Dendritic cell treated with granulocyte-macrophage colony-stimulating factor and Interleukin-4, amounts not matched to agents 40 ng/mL and 50 ng/mL, for 4 days (primary cell): ENCODE results near the gene FOXO6.

Experiments used
- H3K27ac Mint-ChIP-seq: one replicate; pipeline ENCODE4 v1.8.0; 2022; ENCODE audit warnings: mild to moderate bottlenecking, mixed read lengths
- H3K27me3 Mint-ChIP-seq: one replicate; pipeline ENCODE4 v1.8.0; 2022; ENCODE audit warnings: mild to moderate bottlenecking, mixed read lengths
- H3K36me3 Mint-ChIP-seq: one replicate; pipeline ENCODE4 v1.8.0; 2022; ENCODE audit warnings: low read depth, mixed read lengths
- H3K4me1 Mint-ChIP-seq: one replicate; pipeline ENCODE4 v1.8.0; 2022; ENCODE audit warnings: low read depth, mixed read lengths
- H3K4me3 Mint-ChIP-seq: one replicate; pipeline ENCODE4 v1.8.0; 2022; ENCODE audit warnings: mild to moderate bottlenecking, moderate library complexity, mixed read lengths
- H3K9me3 Mint-ChIP-seq: one replicate; pipeline ENCODE4 v1.8.0; 2022; ENCODE audit warnings: mixed read lengths
- intact Hi-C: fragments of 100-400 bp; cut with micrococcal nuclease; formaldehyde crosslinking; loops from one replicate; pipeline ENCODE4 v1.15.0; 2022

FOXO6 gene

DNA sequence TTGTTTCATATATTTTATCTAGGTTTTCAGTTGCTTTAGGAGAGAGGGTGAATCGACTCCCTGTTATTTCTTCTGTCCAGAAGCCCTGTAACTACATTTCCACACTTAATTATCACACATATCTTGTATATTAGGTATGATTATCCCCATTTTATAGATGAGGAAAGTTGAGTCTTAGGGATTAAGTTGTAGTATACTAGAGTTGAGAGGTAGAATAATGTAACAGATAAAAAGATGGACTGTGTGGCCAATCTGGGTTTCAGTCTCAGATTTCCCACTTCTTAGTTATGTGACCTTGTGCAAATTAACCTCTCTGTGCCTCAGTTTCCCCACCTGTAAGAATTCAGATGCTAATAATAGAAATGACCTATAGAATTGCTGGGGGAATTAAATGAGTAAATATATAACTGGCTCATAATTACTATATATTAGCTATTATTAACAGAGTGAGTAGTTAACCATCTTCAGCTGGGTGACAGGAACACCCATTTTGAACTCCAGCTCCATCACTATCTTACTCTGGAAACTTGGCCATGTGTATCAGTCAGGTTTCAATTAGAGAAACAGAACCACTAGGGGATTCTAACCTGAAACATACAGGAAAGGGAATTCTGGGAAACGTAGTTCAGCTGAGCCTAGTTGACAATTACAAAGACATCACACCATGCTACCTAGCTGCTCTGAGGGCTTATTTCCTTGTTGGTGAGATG lies 20.4 kb upstream of the FOXO6 start:
- no peak overlapping the region for H3K27ac Mint-ChIP-seq
- H3K27me3 Mint-ChIP-seq: peaks cover 37% of the 10 kb centered on the region

DNA sequence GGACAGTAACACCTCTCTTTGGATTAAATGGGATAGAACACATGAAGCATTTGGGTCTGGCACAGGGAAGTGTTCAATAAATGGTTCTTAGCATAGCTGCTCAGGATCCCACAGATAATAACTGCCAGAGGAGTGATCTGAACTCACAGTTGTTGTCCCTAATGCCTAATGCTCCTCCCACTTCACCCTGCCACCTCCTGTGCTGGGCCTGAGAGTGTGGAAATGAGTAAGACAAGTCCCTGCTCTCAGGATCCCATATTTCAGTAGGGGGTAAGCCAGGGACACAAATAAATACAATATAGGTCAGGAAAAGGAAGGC lies 19.9 kb upstream of the FOXO6 start:
- Mint-ChIP-seq H3K36me3 (no peaks in the 10 kb centered on the region), H3K4me3 (no peak overlapping the region), H3K27ac (no peak overlapping the region), H3K9me3 (peaks cover 19% of the 10 kb centered on the region), H3K27me3 (peaks cover 41% of the 10 kb centered on the region), H3K4me1 (peaks cover 7% of the 10 kb centered on the region)
- intact Hi-C loops: no loop called here

More for the DNA sequence above, 20.4 kb upstream of the FOXO6 start:
- Mint-ChIP-seq H3K4me1 (peaks cover 7% of the 10 kb centered on the region), H3K9me3 (peaks cover 19% of the 10 kb centered on the region), H3K4me3 (no peak overlapping the region), H3K36me3 (no peaks in the 10 kb centered on the region)
- intact Hi-C loops: no loop called here

DNA sequence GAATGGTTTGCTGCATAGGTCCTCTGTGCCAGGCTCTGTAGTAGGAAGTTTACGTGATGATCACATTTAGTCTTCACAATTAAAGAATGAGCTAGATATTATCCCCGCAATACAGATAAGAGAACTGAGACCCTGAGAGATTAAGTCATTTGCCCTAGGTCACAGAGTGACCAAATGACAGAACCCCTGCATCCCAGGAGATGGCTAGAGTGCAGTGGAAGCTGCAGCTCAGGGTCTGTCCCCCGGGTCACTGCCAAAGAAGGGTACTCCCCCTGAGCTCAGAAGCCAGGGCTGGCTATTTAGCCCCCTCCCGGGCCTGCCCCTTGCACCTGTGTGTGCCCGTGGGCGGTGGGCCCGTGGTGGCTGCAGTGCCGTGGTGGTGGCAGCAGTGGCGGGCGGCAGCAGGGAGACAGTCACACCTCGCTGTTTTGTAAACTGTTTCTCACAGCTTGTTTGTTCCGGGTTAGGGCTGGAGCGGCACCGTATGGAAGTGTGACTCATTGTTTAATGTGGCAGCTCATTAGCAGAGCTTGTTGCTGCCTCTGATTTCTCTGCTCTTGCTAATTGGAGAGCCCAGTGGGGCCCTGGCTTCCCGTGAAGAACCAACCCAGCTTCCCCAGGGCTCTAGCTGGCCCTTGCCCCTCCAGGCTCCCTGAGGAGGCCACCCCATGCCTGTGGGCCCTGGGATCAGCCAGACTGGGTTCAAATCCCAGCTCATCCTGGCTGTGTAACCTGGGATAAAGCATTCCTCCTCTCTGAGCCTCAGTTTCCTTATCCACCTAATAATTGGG lies 19.3 kb upstream of the FOXO6 start:
- no peaks in the 10 kb centered on the region for H3K36me3 Mint-ChIP-seq
- intact Hi-C loops: no loop called here
- H3K9me3 Mint-ChIP-seq: peaks cover 19% of the 10 kb centered on the region
- H3K27me3 Mint-ChIP-seq: peaks cover 38% of the 10 kb centered on the region
- H3K27ac Mint-ChIP-seq: no peak overlapping the region
- no peak overlapping the region for H3K4me3 Mint-ChIP-seq
- peaks cover 7% of the 10 kb centered on the region for H3K4me1 Mint-ChIP-seq

DNA sequence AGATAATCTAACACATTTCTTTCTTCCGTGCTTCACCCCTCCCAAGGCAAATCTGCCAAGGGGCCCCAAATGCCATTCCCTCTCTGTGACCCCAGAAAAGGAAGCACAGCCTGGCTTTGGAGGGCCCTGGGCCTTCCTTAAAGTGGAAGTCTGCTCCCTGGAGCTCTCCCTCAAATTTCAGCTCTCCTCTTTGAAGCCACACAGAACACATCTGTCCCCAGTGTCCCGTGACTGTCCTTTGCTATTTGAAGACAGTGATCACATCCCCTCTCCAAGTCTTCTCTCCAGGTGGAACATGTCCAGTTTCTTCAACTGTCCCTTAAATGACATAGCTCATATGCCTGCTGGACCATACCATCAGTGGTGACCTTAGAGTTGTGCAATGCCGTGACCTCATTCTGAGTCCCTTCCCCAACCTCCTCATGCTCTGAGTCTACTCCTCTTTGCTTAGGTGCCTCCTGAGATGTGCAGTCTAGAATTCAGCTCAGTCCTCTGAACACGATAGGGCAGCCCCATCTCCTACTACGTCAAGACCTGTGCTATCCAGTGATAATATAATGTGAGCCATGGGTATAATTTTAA lies 18.4 kb upstream of the FOXO6 start:
- Mint-ChIP-seq H3K27me3 (peaks cover 34% of the 10 kb centered on the region), H3K27ac (no peak overlapping the region), H3K4me3 (no peak overlapping the region), H3K36me3 (no peaks in the 10 kb centered on the region), H3K9me3 (peaks cover 18% of the 10 kb centered on the region), H3K4me1 (peaks cover 7% of the 10 kb centered on the region)
- intact Hi-C loops: no loop called here

DNA sequence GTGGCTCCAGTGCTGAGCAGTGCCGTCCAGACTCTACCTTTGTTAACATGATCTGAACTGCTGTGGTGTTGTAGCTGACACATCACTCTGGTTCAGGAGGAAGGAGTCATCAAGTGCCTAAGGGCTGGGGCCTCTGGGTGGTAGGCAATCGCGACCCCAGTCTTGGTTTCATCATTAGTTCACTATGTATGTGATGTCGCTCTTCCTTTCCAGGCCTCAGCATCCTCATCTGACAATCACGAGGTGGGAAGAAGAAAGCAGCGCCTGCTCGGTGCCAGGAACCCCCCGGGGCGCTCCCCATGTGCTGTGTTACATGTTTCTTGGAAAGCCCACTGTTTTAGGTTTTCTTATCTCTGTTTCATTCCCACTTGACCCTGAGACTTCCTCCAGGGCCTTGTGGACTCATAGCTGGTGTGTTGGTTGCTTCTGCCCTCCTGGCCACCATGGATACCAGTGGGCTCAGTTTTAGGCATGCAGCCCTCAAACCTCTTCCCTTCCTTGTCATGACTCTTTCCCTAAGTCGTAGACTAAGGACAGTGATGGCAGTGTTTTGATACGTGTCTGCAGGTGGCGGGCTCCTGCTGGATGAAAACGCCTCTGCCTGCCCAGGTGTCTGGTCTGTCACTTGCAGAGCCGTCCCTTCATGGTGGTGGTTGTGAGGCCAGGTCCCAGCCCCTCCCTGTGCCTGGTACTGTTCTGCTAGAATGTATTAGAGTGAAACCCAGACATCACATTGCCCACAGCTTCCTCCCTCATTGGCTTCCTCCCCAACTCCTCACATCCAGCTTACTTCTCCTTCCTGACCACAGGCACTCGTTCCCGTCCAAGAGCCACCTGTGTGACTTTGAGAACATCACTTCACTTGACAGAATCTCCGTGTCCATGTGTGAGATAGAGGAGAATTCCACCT lies 17.2 kb upstream of the FOXO6 start:
- Mint-ChIP-seq H3K36me3 (no peaks in the 10 kb centered on the region), H3K4me1 (peaks cover 7% of the 10 kb centered on the region), H3K4me3 (no peak overlapping the region), H3K27ac (no peak overlapping the region), H3K27me3 (peaks cover 30% of the 10 kb centered on the region), H3K9me3 (peaks cover 6% of the 10 kb centered on the region)
- intact Hi-C loops: no loop called here

DNA sequence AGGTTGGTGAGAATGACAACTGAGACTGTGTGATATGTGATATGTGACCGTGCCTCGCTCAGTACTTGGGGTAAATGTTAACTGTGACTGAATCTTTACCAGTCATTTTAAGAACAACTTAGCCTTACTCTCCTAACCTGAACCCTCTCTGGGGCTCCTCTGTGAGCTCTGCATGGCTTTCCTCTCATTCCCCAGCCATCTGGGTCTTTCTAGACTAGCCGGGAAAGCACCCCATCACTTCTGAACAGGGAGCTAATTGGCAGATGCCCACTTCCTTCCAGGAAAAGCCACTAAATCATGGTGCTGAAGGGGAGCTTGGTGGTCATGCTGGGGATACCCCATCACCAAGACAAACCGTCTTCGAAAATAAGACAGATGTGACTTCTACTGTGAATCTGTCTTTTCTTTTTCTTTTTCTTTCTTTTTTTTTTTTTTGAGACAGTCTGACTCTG lies 16.5 kb upstream of the FOXO6 start:
- Mint-ChIP-seq H3K27ac (no peak overlapping the region), H3K9me3 (no peaks in the 10 kb centered on the region), H3K27me3 (peaks cover 29% of the 10 kb centered on the region), H3K4me1 (peaks cover 7% of the 10 kb centered on the region), H3K4me3 (no peak overlapping the region), H3K36me3 (no peaks in the 10 kb centered on the region)
- intact Hi-C loops: no loop called here

DNA sequence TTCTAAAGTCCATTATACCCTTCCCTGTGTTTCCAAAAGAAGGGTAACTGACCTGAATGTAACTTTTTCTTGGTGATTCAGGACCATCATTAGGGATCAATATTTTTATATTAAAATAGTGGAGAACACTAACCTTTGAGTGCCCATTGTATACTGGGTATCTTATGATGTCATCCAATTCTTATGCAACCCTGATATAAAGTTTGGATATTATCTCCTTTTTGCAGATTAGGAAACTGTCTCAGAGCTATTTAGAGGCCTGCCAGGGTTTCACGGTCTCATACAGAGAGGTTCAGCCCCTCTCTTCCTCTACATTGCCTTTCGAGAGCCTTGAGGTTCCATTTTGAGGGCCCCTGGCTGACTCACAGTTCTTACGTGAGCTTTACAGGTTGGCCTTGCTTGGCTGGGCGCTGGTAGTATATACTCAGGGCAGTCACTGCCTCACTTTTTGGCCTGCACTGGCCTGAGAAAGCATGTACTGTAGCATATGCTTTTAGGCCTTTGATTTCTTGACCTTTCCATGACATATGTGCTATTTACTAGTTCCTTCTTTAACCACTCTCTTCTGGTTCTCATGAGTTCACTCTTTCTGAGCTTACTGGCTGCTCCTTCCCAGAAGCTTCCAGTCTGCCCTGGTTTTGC lies 15.7 kb upstream of the FOXO6 start:
- Mint-ChIP-seq H3K27ac (no peak overlapping the region), H3K4me3 (no peak overlapping the region), H3K9me3 (no peaks in the 10 kb centered on the region), H3K27me3 (peaks cover 26% of the 10 kb centered on the region), H3K36me3 (no peaks in the 10 kb centered on the region), H3K4me1 (peaks cover 7% of the 10 kb centered on the region)
- intact Hi-C loops: no loop called here

DNA sequence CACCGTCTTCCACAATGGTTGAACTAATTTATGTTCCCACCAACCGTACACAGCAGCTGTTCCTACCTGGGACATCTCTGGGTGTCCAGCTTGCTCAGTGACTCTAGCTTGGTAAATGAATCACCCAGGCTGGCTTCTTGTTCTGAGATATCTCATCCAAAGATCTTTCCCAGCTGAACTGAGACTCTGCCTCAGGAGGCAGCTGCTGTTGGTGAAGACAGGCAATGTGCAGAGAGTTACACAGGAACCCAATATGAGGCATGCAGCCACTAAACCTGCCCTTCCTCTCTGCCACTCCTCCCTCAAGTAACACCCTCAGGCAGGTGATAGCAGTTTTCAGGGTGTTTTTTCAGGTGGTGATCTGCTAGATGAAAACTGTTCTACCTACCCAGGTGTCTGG lies 14.0 kb upstream of the FOXO6 start:
- no peak overlapping the region for H3K4me3 Mint-ChIP-seq
- H3K9me3 Mint-ChIP-seq: no peaks in the 10 kb centered on the region
- intact Hi-C loops: no loop called here
- H3K4me1 Mint-ChIP-seq: peaks cover 7% of the 10 kb centered on the region
- H3K27me3 Mint-ChIP-seq: peaks cover 26% of the 10 kb centered on the region
- no peak overlapping the region for H3K27ac Mint-ChIP-seq
- no peaks in the 10 kb centered on the region for H3K36me3 Mint-ChIP-seq

DNA sequence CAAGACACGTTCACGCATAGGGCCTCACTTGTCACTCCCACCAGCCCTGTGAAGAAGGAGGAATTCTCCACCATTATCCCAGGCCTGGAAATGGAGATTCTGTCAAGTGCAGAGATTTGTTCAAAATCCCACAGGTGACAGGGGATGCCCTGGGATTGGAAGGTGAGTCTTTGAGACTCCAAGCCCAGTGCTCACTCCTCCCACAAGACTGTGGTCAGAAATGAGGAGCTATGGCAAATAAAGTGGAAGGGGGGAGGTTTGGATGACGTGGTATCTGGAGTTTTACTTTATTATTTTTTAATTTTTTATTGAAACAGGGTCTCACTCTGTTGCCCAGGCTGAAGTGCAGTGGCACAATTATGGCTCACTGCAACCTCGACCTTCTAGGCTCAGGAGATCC lies 12.8 kb upstream of the FOXO6 start:
- no peaks in the 10 kb centered on the region for H3K36me3 Mint-ChIP-seq
- no peaks in the 10 kb centered on the region for H3K9me3 Mint-ChIP-seq
- H3K27me3 Mint-ChIP-seq: peaks cover 22% of the 10 kb centered on the region
- intact Hi-C loops: no loop called here
- no peak overlapping the region for H3K27ac Mint-ChIP-seq
- peaks cover 7% of the 10 kb centered on the region for H3K4me1 Mint-ChIP-seq
- H3K4me3 Mint-ChIP-seq: no peak overlapping the region

DNA sequence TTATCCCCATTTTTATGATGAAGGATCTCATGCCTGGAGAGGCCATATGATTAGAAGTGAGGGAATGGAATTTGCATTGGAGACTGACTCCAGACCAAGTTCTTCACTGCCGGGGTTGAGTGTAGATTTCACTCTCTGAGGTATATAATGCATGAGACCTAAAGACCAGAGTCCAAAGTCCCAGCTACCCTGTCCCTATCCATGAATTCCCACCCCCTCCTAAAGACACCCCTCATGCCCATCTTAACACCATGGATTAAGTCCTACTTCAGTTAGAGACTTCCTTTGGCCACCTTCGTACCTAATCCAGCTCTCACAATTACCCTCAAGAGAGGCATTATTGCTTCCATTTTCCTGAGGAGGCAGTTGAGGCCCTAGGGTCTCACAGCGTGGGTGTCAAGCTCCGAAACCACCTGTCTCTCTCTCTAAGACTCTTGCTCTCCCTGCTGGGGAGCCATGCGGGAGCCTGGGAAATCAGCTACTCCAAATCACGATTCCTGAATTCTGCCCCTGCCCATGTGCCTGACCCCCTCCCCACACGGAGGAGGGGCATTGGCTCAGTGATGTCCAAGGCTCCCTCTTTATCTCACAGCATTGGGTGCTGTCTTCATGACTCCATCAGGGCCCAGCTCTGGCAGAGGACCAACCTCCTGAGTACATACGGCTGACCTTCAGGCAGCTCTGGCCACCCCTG lies 11.7 kb upstream of the FOXO6 start:
- Mint-ChIP-seq H3K27ac (no peak overlapping the region), H3K4me1 (peaks cover under 1% of the 10 kb centered on the region), H3K9me3 (no peaks in the 10 kb centered on the region), H3K27me3 (peaks cover 15% of the 10 kb centered on the region), H3K4me3 (no peak overlapping the region), H3K36me3 (no peaks in the 10 kb centered on the region)
- intact Hi-C loops: no loop called here

DNA sequence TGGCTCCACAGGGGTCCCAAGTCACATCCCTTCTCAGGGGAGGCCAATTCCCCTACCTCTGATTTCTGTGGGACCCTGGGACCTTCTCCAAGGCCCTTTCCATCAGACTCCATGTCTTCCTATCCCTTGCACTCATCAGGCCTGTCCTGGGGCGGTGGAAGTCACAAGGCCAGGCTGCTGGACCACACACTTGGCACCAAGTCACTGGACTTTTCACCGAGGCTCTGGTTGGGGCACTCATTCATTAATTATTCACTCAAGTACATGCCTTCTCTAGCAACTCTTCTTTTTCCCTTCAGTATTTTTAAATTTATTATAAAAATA lies 11.2 kb upstream of the FOXO6 start:
- intact Hi-C loops: no loop called here
- H3K9me3 Mint-ChIP-seq: no peaks in the 10 kb centered on the region
- H3K4me3 Mint-ChIP-seq: no peak overlapping the region
- H3K36me3 Mint-ChIP-seq: no peaks in the 10 kb centered on the region
- no peak overlapping the region for H3K27ac Mint-ChIP-seq
- no peaks in the 10 kb centered on the region for H3K4me1 Mint-ChIP-seq
- H3K27me3 Mint-ChIP-seq: peaks cover 13% of the 10 kb centered on the region

DNA sequence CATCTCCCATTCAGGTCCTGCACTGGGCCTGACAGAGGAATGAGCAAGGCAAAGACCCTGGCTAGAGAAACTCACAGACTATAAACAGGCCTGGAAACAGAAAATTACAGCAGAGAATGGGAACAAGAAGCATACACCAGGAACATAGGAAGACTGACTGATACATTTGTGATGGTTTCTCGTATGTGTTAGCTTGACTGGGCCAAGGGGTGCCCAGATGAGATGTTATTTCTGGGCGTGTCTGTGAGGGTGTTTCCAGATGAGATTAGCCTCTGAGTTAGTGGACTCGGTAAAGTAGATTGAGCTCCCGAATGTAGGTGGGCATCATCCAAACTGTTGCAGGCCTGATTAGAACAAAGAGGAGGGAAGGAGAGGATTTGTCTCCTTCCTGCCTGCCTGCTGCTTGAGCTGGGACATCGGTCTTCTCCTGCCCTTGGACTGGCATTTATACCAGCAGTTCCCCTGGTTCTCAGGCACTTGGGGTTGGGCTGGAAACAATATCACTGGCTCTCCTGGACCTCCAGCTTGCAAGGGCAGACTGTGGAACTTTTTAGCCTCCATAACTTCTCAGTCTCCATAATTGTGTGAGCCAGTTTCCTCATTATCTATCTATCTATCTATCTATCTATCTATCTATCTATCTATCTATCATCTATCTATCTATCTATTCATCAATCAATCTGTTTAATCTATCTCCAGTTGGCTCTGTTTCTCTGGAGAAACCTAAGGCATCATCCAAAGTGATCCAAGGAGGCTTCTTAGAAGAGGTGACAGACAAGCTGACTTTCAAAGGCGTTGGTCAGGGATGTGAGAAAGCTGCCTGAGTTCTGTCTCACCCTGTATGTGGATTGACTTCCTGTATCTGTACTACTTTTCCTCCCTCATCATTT lies 9.7 kb upstream of the FOXO6 start:
- H3K4me1 Mint-ChIP-seq: no peaks in the 10 kb centered on the region
- H3K9me3 Mint-ChIP-seq: no peaks in the 10 kb centered on the region
- peaks cover 10% of the 10 kb centered on the region for H3K27me3 Mint-ChIP-seq
- no peak overlapping the region for H3K27ac Mint-ChIP-seq
- intact Hi-C loops: no loop called here
- H3K36me3 Mint-ChIP-seq: no peaks in the 10 kb centered on the region
- no peak overlapping the region for H3K4me3 Mint-ChIP-seq
